ENCODE data around the gene CEACAM1.
A peak's percentile ranks its signal among the peaks of the same experiment; 100 is the strongest.

Gene CEACAM1

DNA sequence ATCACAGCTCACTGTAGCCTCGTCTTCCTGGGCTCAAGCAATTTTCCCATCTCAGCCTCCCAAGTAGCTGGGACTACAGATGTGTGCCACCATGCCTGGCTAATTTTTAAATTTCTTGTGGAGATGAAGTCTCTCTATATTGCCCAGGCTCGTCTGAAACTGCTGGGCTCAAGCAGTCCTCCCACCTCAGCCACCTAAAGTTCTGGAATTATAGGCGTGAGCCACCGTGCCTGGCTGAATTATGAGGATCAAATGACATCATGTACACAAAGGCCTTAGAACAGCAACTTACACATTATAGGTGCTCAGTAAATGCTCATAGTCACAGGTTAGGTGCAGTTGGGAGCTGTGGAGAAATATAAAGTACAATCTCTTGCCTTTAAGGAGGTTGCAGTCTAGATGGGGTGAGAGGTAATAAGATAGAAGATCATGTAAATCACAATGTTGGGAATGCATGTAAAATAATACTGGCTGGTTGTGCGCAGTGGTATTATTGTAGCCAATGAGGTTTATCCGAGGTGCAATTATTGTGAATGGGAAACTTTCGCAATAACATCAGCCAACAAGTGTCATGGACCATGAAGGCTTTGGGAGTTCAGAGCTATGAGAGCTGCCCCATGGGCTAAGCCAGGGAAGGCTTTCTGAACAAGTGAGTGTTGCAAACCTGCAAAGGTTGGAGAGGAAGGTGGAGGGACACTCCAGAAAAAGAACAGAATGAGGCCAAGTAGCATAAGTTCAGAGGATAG is 55.7 kb downstream of the CEACAM1 start:
- ChIA-PET POLR2A (no interaction called here), CTCF (no interaction called here)
- no peak for TF ChIP-seq ELF4 (IDR thresholded peaks at IDR 0.05)
- TF ChIP-seq SUZ12 (IDR thresholded peaks at IDR 0.05), result no peak
- no peak for TF ChIP-seq LEF1 (IDR thresholded peaks at IDR 0.05; ENCODE audit: borderline replicate concordance)
- no peak for DNase-seq (ENCODE audit: extremely low spot score)

DNA sequence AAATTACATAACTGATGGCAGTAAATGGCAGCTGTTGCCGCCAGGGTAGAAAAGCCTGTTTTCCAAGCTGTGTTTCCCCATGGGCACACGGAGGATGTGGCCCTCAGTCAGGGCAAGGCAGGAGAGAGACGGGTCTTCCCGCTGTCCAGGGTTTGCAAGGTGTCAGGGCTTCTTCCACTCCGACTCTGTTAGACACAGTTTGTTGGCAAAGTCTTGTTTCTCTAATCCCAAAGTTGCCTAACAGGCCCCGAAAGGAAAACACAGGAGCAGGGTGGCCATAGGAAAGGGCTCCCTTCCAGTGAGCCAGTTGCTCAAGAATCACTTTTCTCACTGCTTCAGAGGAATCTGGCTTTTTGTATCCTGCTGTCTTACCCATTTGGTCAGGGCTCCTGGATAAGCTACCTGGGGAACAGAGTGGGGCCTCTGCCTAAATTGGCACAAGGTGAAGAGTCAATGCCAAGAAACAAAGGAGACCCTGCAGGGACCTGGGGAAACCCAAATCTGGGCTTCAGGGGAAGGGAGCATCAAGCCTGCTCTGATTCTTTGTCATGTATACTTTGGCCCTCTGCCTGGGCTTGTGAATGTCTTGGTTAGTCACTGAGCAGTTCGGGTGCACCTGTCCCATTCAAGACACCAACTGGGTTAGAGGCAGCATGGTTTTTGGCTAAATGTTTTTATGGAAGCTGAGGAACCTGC is 56.6 kb downstream of the CEACAM1 start:
- TF ChIP-seq ZNF384 (IDR thresholded peaks at IDR 0.05), result no peak
- no peak for TF ChIP-seq L3MBTL2 (conservative IDR thresholded peaks at IDR 0.05)
- no peak for TF ChIP-seq TARDBP (IDR thresholded peaks at IDR 0.05)
- ChIA-PET CTCF (no interaction called here), POLR2A (no interaction called here)
- DNase-seq (ENCODE audit: extremely low spot score), result no peak

- ChIA-PET CTCF (no interaction called here), POLR2A (interaction anchor here (1.2 kb wide), 1 partner anchor 73 kb away, joined by 4 read pairs; no protein-coding TSS in a partner anchor)
- DNase-seq (ENCODE audit: extremely low spot score), result no peak
- TF ChIP-seq, protein P1, sequence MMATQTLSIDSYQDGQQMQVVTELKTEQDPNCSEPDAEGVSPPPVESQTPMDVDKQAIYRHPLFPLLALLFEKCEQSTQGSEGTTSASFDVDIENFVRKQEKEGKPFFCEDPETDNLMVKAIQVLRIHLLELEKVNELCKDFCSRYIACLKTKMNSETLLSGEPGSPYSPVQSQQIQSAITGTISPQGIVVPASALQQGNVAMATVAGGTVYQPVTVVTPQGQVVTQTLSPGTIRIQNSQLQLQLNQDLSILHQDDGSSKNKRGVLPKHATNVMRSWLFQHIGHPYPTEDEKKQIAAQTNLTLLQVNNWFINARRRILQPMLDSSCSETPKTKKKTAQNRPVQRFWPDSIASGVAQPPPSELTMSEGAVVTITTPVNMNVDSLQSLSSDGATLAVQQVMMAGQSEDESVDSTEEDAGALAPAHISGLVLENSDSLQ (IDR thresholded peaks at IDR 0.05), result peak; percentile 7; the same call in 1 of the 2 replicates
- TF ChIP-seq CTBP1 (IDR thresholded peaks at IDR 0.05; ENCODE audit: borderline replicate concordance), result no peak
These were observed 58.7 kb downstream of the CEACAM1 start for GRCh38 chr19:42469311-42470235.

GRCh38 chr19:42468273-42468796 is 59.9 kb downstream of the CEACAM1 start:
- CTCF ChIA-PET, result interaction anchor here (0.5 to 0.8 kb wide), 2 partner anchors 28 to 1201 kb away, joined by 3 to 6 read pairs; no protein-coding TSS in a partner anchor
- TF ChIP-seq L3MBTL2 (conservative IDR thresholded peaks at IDR 0.05), result no peak
- no peak for TF ChIP-seq BHLHE40 (IDR thresholded peaks at IDR 0.05; ENCODE audit: borderline replicate concordance)
- no peak for TF ChIP-seq ARNT (IDR thresholded peaks at IDR 0.05)
- DNase-seq (ENCODE audit: extremely low spot score), result peak; percentile 54
- POLR2A ChIA-PET, result interaction anchor here (1.3 kb wide), 1 partner anchor 13 kb away, joined by 3 read pairs; no protein-coding TSS in a partner anchor

DNA sequence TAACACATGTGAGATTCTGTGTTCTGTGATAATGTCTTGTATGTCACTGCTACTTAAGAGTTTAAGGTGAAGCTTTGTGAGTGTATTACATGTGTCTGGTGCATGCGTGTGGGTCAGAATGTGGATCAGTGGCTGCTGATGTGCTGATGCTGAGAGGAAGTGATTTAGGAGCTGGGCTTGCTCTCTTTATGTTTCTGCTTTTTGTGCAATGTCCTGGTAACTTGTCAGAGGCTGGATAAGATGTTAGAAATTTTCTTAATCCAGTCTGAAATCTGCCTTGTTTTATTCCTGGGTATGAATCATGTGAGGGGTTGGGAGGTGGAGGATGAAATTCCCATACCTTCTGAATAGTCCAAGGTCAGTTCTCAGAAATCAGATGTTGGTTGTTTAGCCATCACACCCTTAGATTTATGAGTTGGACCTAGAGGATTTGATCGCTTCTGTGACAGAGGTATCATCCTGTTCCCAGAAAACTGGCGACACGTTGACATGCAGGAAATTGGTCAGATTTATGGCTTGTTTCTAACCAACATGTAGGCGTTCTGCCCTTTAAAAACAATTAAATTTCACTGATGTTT is 61.0 kb downstream of the CEACAM1 start:
- POLR2A ChIA-PET, result interaction anchor here (0.9 to 1.3 kb wide), 3 partner anchors 12 to 71 kb away, joined by 3 to 4 read pairs (median 3); no protein-coding TSS in a partner anchor
- no peak for DNase-seq (ENCODE audit: extremely low spot score)
- CTCF ChIA-PET, result interaction anchor here (0.5 to 2.1 kb wide), 4 partner anchors 27 to 1202 kb away, joined by 6 to 8 read pairs (median 7); no protein-coding TSS in a partner anchor

GRCh38 chr19:42466521-42467182 is 61.6 kb downstream of the CEACAM1 start:
- TF ChIP-seq ZNF384 (IDR thresholded peaks at IDR 0.05), result no peak
- TF ChIP-seq FOXM1 (IDR thresholded peaks at IDR 0.05; ENCODE audit: borderline replicate concordance), result no peak
- no peak for TF ChIP-seq LEF1 (IDR thresholded peaks at IDR 0.05; ENCODE audit: borderline replicate concordance)
- TF ChIP-seq BHLHE40 (IDR thresholded peaks at IDR 0.05; ENCODE audit: borderline replicate concordance), result no peak
- TF ChIP-seq, protein P1 (IDR thresholded peaks at IDR 0.05), result no peak
- no peak for TF ChIP-seq ARNT (IDR thresholded peaks at IDR 0.05)
- TF ChIP-seq TARDBP (IDR thresholded peaks at IDR 0.05), result no peak
- DNase-seq (ENCODE audit: extremely low spot score), result no peak
- CTCF ChIA-PET, result interaction anchor here (1.3 to 2.1 kb wide), 3 partner anchors 26 to 63 kb away, joined by 6 to 8 read pairs (median 8); no protein-coding TSS in a partner anchor
- POLR2A ChIA-PET, result interaction anchor here (0.9 to 1.3 kb wide), 3 partner anchors 12 to 70 kb away, joined by 3 to 4 read pairs (median 3); no protein-coding TSS in a partner anchor

More for the DNA sequence above, 61.0 kb downstream of the CEACAM1 start:
- TF ChIP-seq FOXM1 (IDR thresholded peaks at IDR 0.05; ENCODE audit: borderline replicate concordance), result no peak
- TF ChIP-seq, protein P1 (IDR thresholded peaks at IDR 0.05), result 0 out of 2 replicates have a peak, but pooled peaks have one; percentile 22
- no peak for TF ChIP-seq SUZ12 (IDR thresholded peaks at IDR 0.05)
- no peak for TF ChIP-seq CTBP1 (IDR thresholded peaks at IDR 0.05; ENCODE audit: borderline replicate concordance)
- TF ChIP-seq ZNF384 (IDR thresholded peaks at IDR 0.05), result no peak
- no peak for TF ChIP-seq LEF1 (IDR thresholded peaks at IDR 0.05; ENCODE audit: borderline replicate concordance)

Measured in HEK293T (cell line).